ENCODE data around the gene AGAP3.

The AGAP3 gene

GRCh38 chr7:151057989-151058780 is 28.1 kb upstream of the AGAP3 start:
- peak; percentile 93 to 94 for DNase-seq (ENCODE audit: low read depth in 2 of 2)

GRCh38 chr7:151058781-151059366 is 27.4 kb upstream of the AGAP3 start:
- DNase-seq (ENCODE audit: low read depth in 2 of 2), result no peak

GRCh38 chr7:151059367-151060112 is 26.7 kb upstream of the AGAP3 start, which contains the start of gene SLC4A2:
SLC4A2 (plus strand) TSS chr7:151059589; CDS start chr7:151061988, 2,399 bp downstream.
- peak in 1 of 2 experiments; percentile 57 for DNase-seq (ENCODE audit: low read depth in 2 of 2)

DNA sequence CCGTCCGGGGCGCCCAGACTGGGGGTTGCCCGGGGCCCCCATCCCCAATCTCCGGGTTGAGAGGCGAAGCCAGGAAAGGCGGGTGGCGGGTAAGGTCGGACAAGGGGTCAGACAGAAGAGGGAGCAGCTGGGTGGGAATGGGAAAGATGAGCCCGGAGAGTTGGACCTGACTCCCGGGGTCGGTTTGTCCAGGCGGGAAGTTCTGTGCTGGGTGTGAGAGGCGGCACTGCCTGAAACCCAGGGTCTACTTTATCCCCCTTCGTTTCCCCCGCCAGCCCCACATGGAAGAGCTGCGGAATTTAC is 26.2 kb upstream of the AGAP3 start:
- no peak for DNase-seq (ENCODE audit: low read depth in 2 of 2)

DNA sequence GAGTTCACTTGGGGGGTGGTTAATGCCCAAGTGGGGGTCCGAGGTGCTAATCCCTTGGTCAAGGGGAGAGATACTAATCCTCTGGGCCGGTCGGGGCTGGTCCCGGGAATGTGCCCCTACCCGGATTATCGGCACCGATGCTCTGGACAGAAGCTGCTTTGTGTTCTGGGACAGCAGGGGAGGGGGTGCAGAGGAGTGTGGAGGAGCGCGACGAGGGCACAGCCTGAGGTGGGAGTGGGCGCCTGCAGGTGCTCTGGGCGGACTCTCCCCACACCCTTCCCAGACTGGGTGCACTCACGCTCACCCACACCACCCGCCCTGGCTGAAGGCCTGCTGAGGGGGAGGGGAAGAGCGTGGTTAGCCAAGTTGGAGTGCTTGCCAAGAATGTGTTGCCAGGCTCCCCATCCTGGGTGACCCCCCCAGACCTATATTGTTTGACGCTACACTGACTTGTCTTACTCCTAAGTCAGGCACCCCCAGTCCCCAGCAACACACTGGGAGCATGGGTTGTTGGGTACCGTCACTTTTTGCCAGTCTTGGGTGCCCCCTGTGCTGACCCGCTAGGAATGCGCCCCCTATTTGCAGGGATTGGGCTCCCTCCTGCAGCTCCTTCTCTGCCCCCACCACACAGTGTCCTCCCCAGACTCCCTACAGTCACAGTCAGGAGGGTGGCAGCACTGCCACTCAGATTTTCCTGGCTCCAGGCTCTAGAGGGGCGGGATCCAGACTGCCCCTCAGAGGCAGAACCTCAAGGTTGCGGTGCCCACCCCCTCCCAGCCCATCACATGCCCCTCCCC is 25.7 kb upstream of the AGAP3 start:
- no peak for DNase-seq (ENCODE audit: low read depth in 2 of 2)

- DNase-seq (ENCODE audit: low read depth in 2 of 2), result no peak
Observed at GRCh38 chr7:151061213-151062110, 24.8 kb upstream of the AGAP3 start.

- no peak for DNase-seq (ENCODE audit: low read depth in 2 of 2)
Observed at GRCh38 chr7:151062111-151062398, 24.2 kb upstream of the AGAP3 start.

GRCh38 chr7:151062399-151063211 is 23.7 kb upstream of the AGAP3 start:
- no peak for DNase-seq (ENCODE audit: low read depth in 2 of 2)

GRCh38 chr7:151063212-151063561 is 23.1 kb upstream of the AGAP3 start:
- no peak for DNase-seq (ENCODE audit: low read depth in 2 of 2)

DNA sequence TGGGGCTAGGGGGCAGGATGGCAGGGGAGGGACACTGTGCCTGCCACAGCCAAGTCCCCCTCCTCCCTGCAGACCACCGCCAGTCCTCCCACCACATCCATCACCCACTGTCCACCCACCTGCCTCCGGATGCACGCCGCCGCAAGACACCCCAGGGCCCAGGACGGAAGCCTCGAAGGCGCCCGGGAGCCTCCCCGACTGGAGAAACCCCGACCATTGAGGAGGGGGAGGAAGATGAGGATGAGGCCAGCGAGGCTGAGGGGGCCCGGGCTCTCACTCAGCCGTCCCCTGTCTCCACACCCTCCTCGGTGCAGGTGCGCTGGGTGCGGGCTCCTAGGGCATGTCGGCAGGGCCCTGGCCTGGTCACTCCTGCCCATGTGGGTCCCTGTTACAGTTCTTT is 21.8 kb upstream of the AGAP3 start:
- DNase-seq (ENCODE audit: low read depth in 2 of 2), result no peak

DNA sequence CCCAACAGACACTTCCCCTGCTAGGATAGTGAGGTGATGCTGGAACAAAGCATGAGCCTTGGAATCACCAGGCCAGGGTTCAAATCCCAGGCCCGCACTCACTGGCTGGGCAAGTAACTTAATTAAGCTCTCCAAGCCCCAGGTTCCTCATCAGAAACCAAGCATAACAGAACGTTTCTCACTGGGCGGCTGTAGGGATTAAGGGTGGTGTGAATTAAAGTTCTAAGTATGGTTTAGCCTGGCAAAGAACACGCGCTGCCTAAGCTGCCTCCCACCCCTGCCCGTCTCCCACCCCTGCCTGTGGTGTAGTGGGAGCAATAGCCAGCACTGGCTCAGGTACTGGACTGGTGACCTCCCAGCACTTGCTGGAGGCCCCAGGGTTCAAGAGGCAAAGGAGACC is 21.3 kb upstream of the AGAP3 start:
- no peak for DNase-seq (ENCODE audit: low read depth in 2 of 2)

DNA sequence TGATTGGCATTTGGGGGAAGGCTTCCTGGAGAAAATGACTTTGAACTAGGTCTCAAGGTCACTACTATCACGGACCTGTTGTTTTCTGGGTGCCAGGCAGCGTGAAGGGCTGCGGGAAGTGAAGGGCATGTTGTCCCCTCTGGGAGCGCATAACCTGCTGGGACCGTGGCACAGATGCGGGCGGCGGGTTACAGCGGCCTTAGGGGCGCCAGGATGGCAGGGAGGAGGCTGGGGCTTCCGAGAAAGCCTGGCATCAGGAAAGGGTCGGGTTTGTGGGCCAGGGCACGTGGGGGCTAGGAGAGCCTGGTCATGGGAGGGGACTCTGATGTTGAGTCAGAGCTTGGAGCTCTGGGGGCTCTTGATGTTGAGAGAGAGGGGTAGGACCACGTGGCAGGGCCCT is 20.8 kb upstream of the AGAP3 start:
- no peak for DNase-seq (ENCODE audit: low read depth in 2 of 2)

DNA sequence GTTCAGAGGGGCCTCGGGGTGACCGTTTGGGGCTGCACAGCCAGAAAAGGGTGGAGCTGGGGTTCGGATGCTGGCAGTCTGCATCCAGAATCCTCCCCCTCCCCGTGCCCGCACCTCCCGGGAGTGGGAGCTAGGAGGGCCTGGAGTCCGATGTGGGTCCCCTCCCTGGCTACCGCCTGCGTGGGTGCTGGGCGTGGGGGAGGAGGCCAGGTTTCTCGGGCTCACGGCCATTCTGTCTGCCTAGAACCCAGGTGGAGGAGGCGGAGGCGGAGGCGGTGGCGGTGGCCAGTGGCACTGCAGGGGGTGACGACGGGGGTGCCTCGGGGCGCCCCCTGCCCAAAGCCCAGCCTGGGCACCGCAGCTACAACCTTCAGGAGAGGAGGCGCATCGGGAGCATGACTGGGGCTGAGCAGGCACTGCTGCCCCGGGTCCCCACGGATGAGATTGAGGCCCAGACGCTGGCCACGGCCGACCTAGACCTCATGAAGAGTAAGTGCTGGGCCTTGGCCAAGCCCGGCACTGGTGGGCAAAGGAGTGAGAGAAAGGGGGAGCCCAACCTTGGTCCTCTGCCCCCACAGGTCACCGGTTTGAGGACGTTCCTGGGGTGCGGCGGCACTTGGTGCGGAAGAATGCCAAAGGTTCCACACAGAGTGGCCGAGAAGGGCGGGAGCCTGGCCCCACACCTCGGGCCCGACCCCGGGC is 19.9 kb upstream of the AGAP3 start:
- DNase-seq (ENCODE audit: low read depth in 2 of 2), result no peak

DNA sequence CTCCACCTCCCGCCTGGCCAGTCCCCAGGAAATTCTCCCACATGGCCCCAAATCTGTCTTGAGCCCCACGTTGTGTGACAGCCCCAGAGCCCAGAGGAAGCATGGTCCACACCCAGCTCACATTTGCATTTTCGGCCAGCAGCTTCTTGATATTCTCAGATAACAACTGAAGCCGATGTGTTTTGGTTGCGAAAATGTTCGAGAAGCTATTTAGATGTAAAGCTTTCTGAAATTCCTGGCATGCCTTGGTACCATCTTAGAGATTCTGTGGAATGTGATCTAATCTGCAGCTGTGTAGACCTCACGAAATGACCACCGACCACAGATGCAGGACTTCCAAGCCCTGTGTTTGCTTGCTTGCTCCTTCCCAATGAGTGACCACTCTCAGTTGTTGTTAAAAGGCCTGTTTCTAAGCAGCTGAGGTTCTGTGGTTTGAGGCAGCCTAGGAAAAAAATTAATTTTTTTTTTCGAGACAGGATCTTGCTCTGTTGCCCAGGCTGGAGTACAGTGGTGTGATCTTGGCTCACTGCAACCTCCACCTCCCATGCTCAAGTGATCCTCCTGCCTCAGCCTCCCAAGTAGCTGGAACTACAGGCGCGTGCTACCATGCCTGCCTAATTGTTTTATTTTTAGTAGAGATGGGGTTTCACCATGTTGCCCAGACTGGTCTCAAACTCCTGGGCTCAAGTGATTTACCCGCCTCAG is 18.1 kb upstream of the AGAP3 start:
- no peak for DNase-seq (ENCODE audit: low read depth in 2 of 2)

- DNase-seq (ENCODE audit: low read depth in 2 of 2), result no peak
Observed at GRCh38 chr7:151069841-151070573, 16.3 kb upstream of the AGAP3 start.

DNA sequence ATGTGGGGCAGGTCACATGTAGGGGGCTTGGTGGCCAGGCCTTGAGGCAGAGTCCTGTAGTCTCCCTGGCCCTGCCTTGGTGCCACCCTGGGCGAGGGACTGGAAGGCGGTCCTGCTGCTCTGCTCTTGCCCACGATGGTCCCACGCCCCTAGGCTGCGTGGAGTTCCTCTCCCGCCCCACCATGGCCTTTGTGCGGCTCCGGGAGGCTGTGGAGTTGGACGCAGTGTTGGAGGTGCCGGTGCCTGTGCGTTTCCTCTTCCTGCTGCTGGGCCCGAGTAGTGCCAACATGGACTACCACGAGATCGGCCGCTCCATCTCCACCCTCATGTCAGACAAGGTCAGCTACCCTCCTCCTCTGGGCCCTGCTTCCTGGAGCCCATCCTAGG is 15.7 kb upstream of the AGAP3 start:
- DNase-seq (ENCODE audit: low read depth in 2 of 2), result no peak

DNA sequence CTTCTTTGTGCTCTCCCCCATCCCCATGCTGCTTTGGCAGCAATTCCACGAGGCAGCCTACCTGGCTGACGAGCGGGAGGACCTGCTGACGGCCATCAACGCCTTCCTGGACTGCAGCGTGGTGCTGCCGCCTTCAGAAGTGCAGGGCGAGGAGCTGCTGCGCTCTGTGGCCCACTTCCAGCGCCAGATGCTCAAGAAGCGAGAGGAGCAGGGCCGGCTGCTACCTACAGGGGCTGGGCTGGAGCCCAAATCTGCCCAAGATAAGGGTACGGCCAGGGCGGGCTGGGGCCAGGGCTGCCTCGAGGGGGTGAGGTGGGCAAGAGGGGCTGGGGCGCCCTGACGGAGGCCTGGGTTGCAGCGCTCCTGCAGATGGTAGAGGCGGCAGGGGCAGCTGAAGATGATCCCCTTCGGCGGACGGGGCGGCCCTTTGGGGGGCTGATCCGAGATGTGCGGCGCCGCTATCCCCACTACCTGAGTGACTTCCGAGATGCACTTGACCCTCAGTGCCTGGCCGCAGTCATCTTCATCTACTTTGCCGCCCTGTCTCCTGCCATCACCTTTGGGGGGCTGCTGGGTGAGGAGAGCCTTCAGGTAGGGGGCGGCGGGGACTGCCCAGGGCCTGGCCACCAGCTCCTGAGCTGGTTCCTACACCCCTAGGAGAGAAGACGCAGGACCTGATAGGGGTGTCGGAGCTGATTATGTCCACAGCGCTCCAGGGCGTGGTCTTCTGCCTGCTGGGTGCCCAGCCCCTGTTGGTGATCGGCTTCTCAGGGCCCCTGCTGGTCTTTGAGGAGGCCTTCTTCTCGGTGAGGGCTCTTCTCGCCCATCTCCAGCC is 15.0 kb upstream of the AGAP3 start:
- no peak for DNase-seq (ENCODE audit: low read depth in 2 of 2)

DNA sequence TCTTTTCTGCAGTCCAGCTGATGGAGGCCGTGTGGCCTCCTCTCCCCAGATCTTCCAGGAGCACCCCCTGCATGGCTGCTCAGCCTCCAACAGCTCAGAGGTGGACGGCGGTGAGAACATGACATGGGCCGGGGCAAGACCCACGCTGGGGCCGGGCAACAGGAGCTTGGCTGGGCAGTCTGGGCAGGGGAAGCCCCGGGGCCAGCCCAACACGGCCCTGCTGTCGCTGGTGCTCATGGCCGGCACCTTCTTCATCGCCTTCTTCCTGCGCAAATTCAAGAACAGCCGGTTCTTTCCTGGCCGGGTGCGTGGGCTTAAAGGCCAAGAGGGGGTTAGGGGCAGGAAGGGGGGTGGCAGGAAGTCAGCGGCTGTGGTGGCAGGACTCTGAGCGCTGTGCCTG is 12.3 kb upstream of the AGAP3 start:
- DNase-seq (ENCODE audit: low read depth in 2 of 2), result no peak
